ENCODE results near the gene COX10. TPM values are rescaled to one million over a fixed set of nuclear protein-coding genes. Genes with fewer than 3 reads are reported as not detected.

COX10 gene
- polyA plus RNA-seq, 1 experiment: 12.9 TPM

Small RNAs within 50 kb of the gene (small RNA-seq; reads per million reads assigned to genes)
- gene RF00090 (ENCODE audit: insufficient read length, low read depth): not detected

Other genes with a start within 250 kb of the COX10 start
- gene CDRT15, start 167.4 kb downstream of the COX10 start, polyA plus RNA-seq (2011; rRNA removed): not detected in 2 replicates
- gene HS3ST3B1, start 231.6 kb downstream of the COX10 start, polyA plus RNA-seq (2011; rRNA removed): 9.6 and 10.3 TPM in 2 replicates